GM21737 (cell line): ENCODE results near the gene ZFAND2A.

Experiments used
- ATAC-seq: cut with Tn5 transposase; IDR thresholded peaks from one replicate; pipeline ENCODE4 v1.9.1; 2021; ENCODE audit warnings: mild to moderate bottlenecking, moderate library complexity; ENCODE audit not compliant: unreplicated experiment

Gene ZFAND2A

DNA sequence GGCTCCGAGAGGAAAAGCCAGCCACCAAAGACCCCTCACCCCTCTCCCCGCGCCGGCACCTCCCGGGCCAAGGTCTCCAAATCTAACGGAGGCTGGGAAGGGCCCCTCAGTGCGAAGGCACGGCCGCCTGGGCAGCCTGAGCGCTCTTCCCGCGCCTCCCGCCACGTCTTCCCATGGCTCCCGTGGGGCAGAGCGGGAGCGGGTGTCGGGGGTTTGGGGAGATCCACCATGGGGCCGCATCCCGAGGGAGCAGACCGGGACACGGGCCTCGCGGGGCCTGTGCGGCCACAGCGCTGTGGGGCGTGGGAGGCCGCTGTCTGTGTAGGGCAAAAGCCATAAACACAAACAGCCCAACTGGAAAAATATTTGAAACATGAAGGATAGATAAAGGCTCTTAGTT is 49.6 kb downstream of the ZFAND2A start:
- ATAC-seq: no peak

DNA sequence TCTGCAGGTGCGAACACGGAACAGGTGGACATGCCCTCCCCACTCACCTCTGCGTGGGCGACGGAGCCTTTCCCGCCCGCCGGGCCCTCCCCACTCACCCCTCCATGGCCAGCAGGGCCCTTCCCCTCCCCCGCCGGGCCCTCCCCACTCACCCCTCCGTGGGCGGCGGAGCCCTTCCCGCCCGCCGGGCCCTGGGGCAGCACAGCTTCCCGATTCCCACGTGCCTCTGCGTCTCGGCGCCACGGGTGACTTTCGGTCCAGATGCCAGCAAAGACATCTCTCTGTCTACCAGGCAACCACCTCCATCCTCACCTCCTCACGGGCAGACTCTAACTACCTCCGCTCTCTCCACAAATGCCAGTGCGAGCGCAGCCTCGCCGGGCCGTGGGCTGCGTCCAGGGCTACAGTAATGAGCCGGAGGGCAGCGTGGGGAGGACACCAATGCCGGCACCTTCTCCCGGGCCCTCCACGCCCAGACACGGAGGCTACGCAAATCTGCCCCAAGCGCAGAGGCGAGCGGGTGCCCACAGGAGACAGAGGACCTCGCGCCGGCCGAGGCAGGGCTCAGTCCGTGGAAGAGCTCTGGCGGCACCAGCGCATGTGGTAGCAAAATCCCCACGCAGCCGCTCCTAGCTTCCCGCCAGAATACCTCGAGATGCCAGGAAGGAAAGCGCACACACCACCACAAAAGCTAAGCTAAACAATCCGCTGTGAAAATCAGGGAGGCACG is 50.2 kb downstream of the ZFAND2A start:
- ATAC-seq: no peak

DNA sequence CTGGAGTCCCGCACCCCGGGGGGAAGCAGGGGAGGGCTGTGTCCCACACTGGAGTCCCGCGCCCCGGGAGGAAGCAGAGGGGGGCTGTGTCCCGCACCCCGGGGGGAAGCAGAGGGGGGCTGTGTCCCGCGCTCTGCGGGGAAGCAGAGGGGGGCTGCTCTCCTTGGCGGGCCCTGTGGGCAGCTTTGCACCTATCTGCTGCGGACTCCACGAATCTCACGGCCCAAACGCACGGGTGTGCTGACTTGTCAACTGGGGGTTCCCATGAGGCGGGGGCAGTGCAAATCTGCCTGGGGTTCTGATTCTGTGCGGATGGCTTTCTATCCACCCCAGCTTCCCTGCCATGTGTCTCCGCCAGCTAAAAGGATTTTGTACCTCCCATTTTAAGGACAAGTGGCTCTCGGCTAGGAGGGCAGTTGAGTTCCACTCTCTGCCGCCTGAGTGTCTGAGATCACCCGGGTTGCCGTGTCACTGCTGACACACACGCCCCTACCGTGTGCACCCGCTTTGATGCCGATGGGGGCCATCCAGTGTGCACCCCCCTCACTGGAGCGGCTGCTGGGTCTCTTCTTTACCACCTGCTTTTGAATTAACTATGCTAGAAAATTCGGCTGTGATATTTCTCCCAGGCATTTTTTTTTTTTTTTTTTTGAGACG is 51.6 kb downstream of the ZFAND2A start:
- no peak for ATAC-seq

DNA sequence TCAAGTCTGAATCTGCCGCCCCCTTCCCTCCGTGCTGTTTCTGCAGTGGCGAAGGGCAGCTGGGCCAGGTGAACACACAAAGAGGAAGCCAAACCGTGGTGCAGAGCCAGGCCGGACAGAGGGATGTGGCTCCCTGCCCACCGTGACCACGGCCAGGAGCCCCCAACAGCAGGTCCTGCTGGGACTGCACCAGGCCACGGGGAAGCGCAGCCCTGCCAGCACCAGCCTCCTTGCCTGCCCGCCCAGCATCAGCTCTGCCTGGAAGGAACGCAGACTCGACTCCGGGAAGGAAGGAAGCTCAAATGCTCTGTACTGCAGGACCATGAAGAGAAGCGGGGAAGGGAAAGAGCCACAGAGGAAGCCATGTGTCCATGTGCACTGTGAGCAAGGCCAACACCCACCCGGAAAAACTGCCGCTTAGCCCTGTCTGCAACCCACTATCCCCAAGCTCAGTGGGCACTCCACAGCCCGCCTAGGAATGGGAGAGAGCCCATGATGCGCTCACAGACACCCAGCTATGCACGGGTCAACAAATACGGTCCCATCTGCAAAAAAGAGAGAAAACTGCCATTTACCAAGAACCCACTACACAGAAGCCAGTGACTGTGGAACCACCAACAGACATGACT is 53.1 kb downstream of the ZFAND2A start:
- no peak for ATAC-seq

- no peak for ATAC-seq
These were observed 53.8 kb downstream of the ZFAND2A start for GRCh38 chr7:1106063-1106792.

DNA sequence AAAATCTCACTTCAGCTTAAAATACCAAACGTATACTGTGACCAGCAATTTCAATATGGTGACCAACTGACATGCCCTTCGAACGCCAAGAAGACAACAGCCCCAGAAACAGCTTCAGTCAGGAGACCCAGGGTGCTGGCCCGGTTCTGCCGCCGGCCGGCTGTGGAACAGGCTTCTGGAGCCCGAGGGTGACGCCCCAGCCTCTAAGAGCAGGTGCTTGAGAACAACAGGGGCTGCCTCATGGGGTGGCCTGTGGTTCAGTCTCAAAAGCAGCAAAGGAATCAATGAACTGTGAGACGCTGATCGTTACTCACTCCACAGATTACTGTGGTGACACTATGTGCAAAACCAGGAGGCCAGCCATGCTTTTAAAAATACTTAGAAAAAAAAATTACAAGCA is 54.8 kb downstream of the ZFAND2A start:
- peak; percentile 43 for ATAC-seq

- no peak for ATAC-seq
These were observed 55.3 kb downstream of the ZFAND2A start for GRCh38 chr7:1104516-1105179.

GRCh38 chr7:1103789-1104515 is 56.0 kb downstream of the ZFAND2A start:
- no peak for ATAC-seq

GRCh38 chr7:1103009-1103788 is 56.8 kb downstream of the ZFAND2A start:
- ATAC-seq: no peak
